ENCODE measurements around the gene CRTAC1. TPM values are rescaled to one million over a fixed set of nuclear protein-coding genes. Genes with fewer than 3 reads are reported as not detected.

The CRTAC1 gene
- total RNA-seq, 1 experiment from 2014 or later = 0.20 TPM

- Histone ChIP-seq H3K9me2 (ENCODE audit: insufficient read depth) (no peaks in the 10 kb centered on the region), H3K36me3 (ENCODE audit: control insufficient read depth in 1 of 2, insufficient read depth in 2 of 2, low read length in 2 of 2) (no peaks in the 10 kb centered on the region), H4K20me1 (ENCODE audit: insufficient read depth) (no peaks in the 10 kb centered on the region), H3K4me2 (ENCODE audit: low read length) (no peak overlapping the region), H3K27me3 (ENCODE audit: insufficient read depth, low read length) (no peaks in the 10 kb centered on the region), H2AFZ (ENCODE audit: low read depth, low read length, poor library complexity, severe bottlenecking) (no peak overlapping the region), H3K79me2 (ENCODE audit: insufficient read depth, low read length) (no peaks in the 10 kb centered on the region), H3K9me3 (ENCODE audit: control insufficient read depth in 1 of 2, insufficient read depth in 1 of 2, low read depth in 1 of 2, low read length in 2 of 2) (no peaks in the 10 kb centered on the region), H3K9ac (ENCODE audit: low read length) (no peak overlapping the region), H3K27ac (ENCODE audit: low read depth, low read length) (no peak overlapping the region), H3K4me1 (ENCODE audit: control insufficient read depth in 1 of 2, insufficient read depth in 2 of 2, low read length in 2 of 2) (peaks cover 3 to 9% of the 10 kb centered on the region in 2 experiments; a peak in 3 of 4 replicates), H3K4me3 (replicated peaks in 1 of 2; ENCODE audit: low read depth in 1 of 2, low read length in 2 of 2) (no peak overlapping the region)
- ChIA-PET RAD21 (ENCODE audit: low non-redundant PET in 1 of 2, low total read pairs in 2 of 2, uncharacterized antibody in 2 of 2, unreplicated experiment in 2 of 2) (no interaction called here), POLR2A (no interaction called here), CTCF (interaction anchor here (2.1 kb wide), 1 partner anchor 130 kb away, joined by 12 read pairs; no protein-coding TSS in a partner anchor)
- no TSS peak for BruUV-seq (replicated peaks)
- DNase-seq (ENCODE audit: low read depth, low spot score) = no peak
- intact Hi-C loops (cut with micrococcal nuclease) = loop anchor here (10.0 kb wide), 2 partner anchors 324 to 754 kb away; no protein-coding TSS in a partner anchor
- no peak for ATAC-seq
- no peak for TF ChIP-seq EZH2 (IDR thresholded peaks at IDR 0.05)
- no peak for TF ChIP-seq YY1 (IDR thresholded peaks at IDR 0.05; ENCODE audit: extremely low read depth, insufficient replicate concordance, low read depth, low read length)
- no peak for TF ChIP-seq ZBTB33 (IDR thresholded peaks at IDR 0.05; ENCODE audit: extremely low read depth, insufficient replicate concordance, low read length)
- TF ChIP-seq TCF7L2 (IDR thresholded peaks at IDR 0.05; ENCODE audit: borderline replicate concordance, extremely low read depth, insufficient read depth, insufficient read length) = no peak
- no peak for TF ChIP-seq CTCF (IDR thresholded peaks at IDR 0.05 in 2 of 3, conservative IDR thresholded peaks at IDR 0.05 in 1 of 3; ENCODE audit: borderline replicate concordance in 1 of 3, insufficient read depth in 1 of 3, low read depth in 2 of 3, low read length in 2 of 3)
- no peak for TF ChIP-seq POLR2AphosphoS5 (IDR thresholded peaks at IDR 0.05; ENCODE audit: low read depth, low read length)
- TF ChIP-seq MAX (IDR thresholded peaks at IDR 0.05) = no peak
- no peak for TF ChIP-seq RAD21 (IDR thresholded peaks at IDR 0.05; ENCODE audit: low read depth)
- TF ChIP-seq POLR2A (IDR thresholded peaks at IDR 0.05; ENCODE audit: borderline replicate concordance, extremely low read depth, insufficient read depth, insufficient read length) = no peak
- no peak for TF ChIP-seq EZH2phosphoT487 (IDR thresholded peaks at IDR 0.05; ENCODE audit: borderline replicate concordance)
- TF ChIP-seq ELF1 (IDR thresholded peaks at IDR 0.05; ENCODE audit: borderline replicate concordance, low read depth) = no peak
- no peak for TF ChIP-seq SRF (IDR thresholded peaks at IDR 0.05; ENCODE audit: low read depth)
Observed at GRCh38 chr10:97911217-97911616, 119.2 kb downstream of the CRTAC1 start.

Data from HCT116 (cell line).